K562 (cell line): ENCODE measurements around the gene HMGA1. TPM values are rescaled to one million over a fixed set of nuclear protein-coding genes. Genes with fewer than 3 reads are reported as not detected.

Source experiments
- BCL6 ChIP-seq: fragments of 250-450 bp; sonication (Bioruptor Pico); IDR thresholded peaks from 2 replicates; pipeline ENCODE4 v1.4.0; 2020
- CREBBP ChIP-seq: IDR thresholded peaks from one replicate; pipeline ENCODE4 v1.6.1; 2012; ENCODE audit warnings: low read depth, mild to moderate bottlenecking, control low read depth, inconsistent platforms, low read length
- DACH1 ChIP-seq: fragments of 450-650 bp; IDR thresholded peaks from 2 replicates; pipeline ENCODE4 v1.6.1; 2018; ENCODE audit not compliant: partially characterized antibody
- ESRRA ChIP-seq: fragments of 450-650 bp; IDR thresholded peaks from 2 replicates; pipeline ENCODE4 v1.6.1; 2014; ENCODE audit warnings: low read depth, mild to moderate bottlenecking, moderate library complexity, borderline replicate concordance
- ETV5 ChIP-seq: sonication (generic); formaldehyde crosslinking; IDR thresholded peaks from 2 replicates; pipeline ENCODE4 v1.4.0; 2020; ENCODE audit warnings: low read depth, mild to moderate bottlenecking, missing genetic modification reagents
- FOXM1 ChIP-seq, 2 experiments: fragments of 450-650 bp in 1 of 2; sonication (generic) in 1 of 2; formaldehyde crosslinking in 1 of 2; IDR thresholded peaks; 2 replicates each; pipeline versions ENCODE4 v1.6.1 to v1.9.0; 2017 to 2022; ENCODE audit warnings: low read depth in 2 of 2, mild to moderate bottlenecking in 2 of 2, missing genetic modification reagents in 1 of 2, moderate library complexity in 1 of 2
- HCFC1 ChIP-seq: IDR thresholded peaks from 2 replicates; pipeline ENCODE4 v1.6.1; 2012; ENCODE audit warnings: low read depth, low read length, improper control_type of control experiment
- HDAC2 ChIP-seq: fragments of 450-650 bp; IDR thresholded peaks from 2 replicates; pipeline ENCODE4 v1.6.1; 2016; ENCODE audit warnings: mild to moderate bottlenecking
- HDGF ChIP-seq: fragments of 450-650 bp; IDR thresholded peaks from 2 replicates; pipeline ENCODE4 v1.6.1; 2016
- HLTF ChIP-seq: fragments of 450-650 bp; IDR thresholded peaks from 2 replicates; pipeline ENCODE4 v1.6.1; 2016
- HMGN3 ChIP-seq: IDR thresholded peaks from 2 replicates; pipeline ENCODE4 v1.6.1; 2011; ENCODE audit warnings: borderline replicate concordance, low read depth, mild to moderate bottlenecking, mixed read lengths, low read length; ENCODE audit not compliant: insufficient read length; ENCODE audit errors: extremely low read depth
- KDM2B ChIP-seq: fragments of 250-450 bp; sonication (Bioruptor Pico); IDR thresholded peaks from 2 replicates; pipeline ENCODE4 v1.8.0; 2021; ENCODE audit warnings: mild to moderate bottlenecking, moderate library complexity
- MCM5 ChIP-seq: fragments of 450-650 bp; IDR thresholded peaks from 2 replicates; pipeline ENCODE4 v1.6.1; 2016; ENCODE audit warnings: low read depth
- MIER1 ChIP-seq: fragments of 450-650 bp; IDR thresholded peaks from 2 replicates; pipeline ENCODE4 v1.6.1; 2016; ENCODE audit warnings: antibody characterized with exemption, mild to moderate bottlenecking, low read depth
- MLX ChIP-seq, 2 experiments: fragments of 450-650 bp in 1 of 2; sonication (generic) in 1 of 2; formaldehyde crosslinking; conservative IDR thresholded peaks; 2 replicates each; pipeline versions ENCODE4 v1.4.0 to v1.8.1; 2020 to 2022; ENCODE audit warnings: mild to moderate bottlenecking in 1 of 2, missing genetic modification reagents in 1 of 2
- PHB2 ChIP-seq: fragments of 450-650 bp; IDR thresholded peaks from 2 replicates; pipeline ENCODE4 v1.6.1; 2017; ENCODE audit warnings: low read depth
- POLR2AphosphoS5 ChIP-seq: IDR thresholded peaks from 2 replicates; pipeline ENCODE4 v1.6.1; 2011; ENCODE audit warnings: mild to moderate bottlenecking, low read depth, low read length, moderate library complexity; ENCODE audit not compliant: control insufficient read depth, insufficient read depth
- RCOR1 ChIP-seq, 2 experiments: IDR thresholded peaks; 2 replicates each; pipeline ENCODE4 v1.6.1; 2012; ENCODE audit warnings: low read depth in 2 of 2, low read length in 2 of 2, borderline replicate concordance in 1 of 2, improper control_type of control experiment in 1 of 2
- SAP30 ChIP-seq: fragments of 200-600 bp; sonication (generic); IDR thresholded peaks from 2 replicates; pipeline ENCODE4 v1.6.1; 2012; ENCODE audit warnings: borderline replicate concordance, low read depth, mild to moderate bottlenecking, moderate library complexity, low read length, control low read depth, inconsistent platforms; ENCODE audit not compliant: insufficient read depth, poor library complexity, severe bottlenecking
- THRB ChIP-seq: fragments of 450-650 bp; formaldehyde crosslinking; conservative IDR thresholded peaks from 2 replicates; pipeline ENCODE4 v1.4.0; 2022; ENCODE audit warnings: mild to moderate bottlenecking, missing genetic modification characterization
- WHSC1 ChIP-seq: IDR thresholded peaks from one replicate; pipeline ENCODE4 v1.6.1; 2012; ENCODE audit warnings: low read length, control low read depth, inconsistent platforms
- ZBTB1 ChIP-seq: sonication (generic); formaldehyde crosslinking; IDR thresholded peaks from 2 replicates; pipeline ENCODE4 v1.8.1; 2023; ENCODE audit warnings: missing genetic modification reagents, low read depth, mild to moderate bottlenecking, borderline replicate concordance
- ZNF77 ChIP-seq: fragments of 250-450 bp; sonication (Bioruptor Pico); IDR thresholded peaks from 2 replicates; pipeline ENCODE4 v1.5.0; 2020
- polyA plus RNA-seq, 8 experiments: library from polyadenylated mRNA; depleted of rRNA in 4 of 8; stranded (reverse) in 5 of 8; unstranded in 3 of 8; fragments of >200 nt; fragmentation: Nextera tagmentation in 2 of 8; fragmentation: Illumina TruSeq in 1 of 8; extraction: Ambion mirVana in 2 of 8; extraction: Trizol in 1 of 8; gene quantifications; 2 replicates each; pipeline versions ENCODE4 v1.2.1 to v1.2.3, GENCODE V29; 2011 to 2014; ENCODE audit warnings: inconsistent platforms in 1 of 8, missing spikeins in 1 of 8
- total RNA-seq, 7 experiments: library from RNA; depleted of rRNA in 6 of 7; stranded (reverse); fragments of >200 nt in 6 of 7; fragmentation: Illumina TruSeq in 2 of 7; extraction: Trizol in 2 of 7; gene quantifications; 2 replicates each; pipeline versions ENCODE4 v1.2.1 to v1.2.3, GENCODE V29; 2011 to 2021; ENCODE audit warnings: low replicate concordance in 1 of 7
- TF ChIP-seq, protein P1 (sequence below): fragments of 450-650 bp; formaldehyde crosslinking; IDR thresholded peaks from 2 replicates; pipeline ENCODE4 v1.4.0; 2020; ENCODE audit warnings: mild to moderate bottlenecking, moderate library complexity
- TF ChIP-seq, protein P2 (sequence below): fragments of 250-450 bp; sonication (Bioruptor Pico); IDR thresholded peaks from 2 replicates; pipeline ENCODE4 v1.5.0; 2021

Gene HMGA1
- total and polyA plus RNA-seq, 9 of the 15 experiments (the other 6 are each of a cell fraction or from before 2014, with no cell fraction given): 27.8 to 1,947 (median 594) TPM

DNA sequence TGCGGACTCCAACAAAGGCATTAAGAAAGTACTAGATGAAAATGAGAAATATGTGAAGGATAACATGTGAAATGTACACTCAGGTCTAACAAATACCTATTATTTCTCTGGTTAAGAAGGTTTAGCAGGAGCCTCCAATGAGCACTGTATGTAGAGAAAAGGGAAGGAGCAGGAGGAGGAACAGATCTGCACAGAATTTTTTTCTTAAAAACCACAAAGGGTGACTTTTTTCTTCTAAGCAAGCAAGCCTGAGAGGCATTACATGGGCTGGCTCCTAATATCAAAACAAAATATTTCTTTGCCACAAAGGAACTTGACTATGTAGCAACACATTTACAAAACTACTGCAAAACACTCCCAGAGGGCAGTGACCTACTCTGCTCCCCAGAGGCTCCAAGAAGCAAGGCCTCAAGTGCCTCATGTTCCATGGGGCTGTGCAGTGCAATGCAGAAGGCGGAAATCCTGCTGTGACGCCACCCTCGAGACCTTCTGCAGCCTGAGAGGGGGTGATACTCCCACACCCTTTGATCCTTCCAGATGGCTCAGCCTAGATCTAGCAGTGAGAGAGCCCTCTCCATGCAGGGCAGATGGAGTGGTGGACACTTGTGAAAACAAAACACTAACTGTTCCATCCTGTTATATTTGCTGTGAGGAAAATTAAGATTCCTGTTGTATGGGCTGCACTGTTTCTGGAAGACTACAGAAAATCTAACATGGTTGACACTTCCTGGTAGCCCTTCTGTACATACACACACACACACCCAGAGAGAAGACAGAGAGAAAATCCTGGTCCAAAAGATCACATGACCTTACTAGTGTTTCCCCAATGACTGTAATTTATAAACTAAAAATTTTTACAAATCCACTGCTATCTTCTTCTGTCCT is 48.1 kb downstream of the HMGA1 start (continued):
- TF ChIP-seq HCFC1 (no peak), HDGF (no peak), ZBTB1 (no peak), BCL6 (no peak), MCM5 (no peak), PHB2 (no peak; the same call in 1 of the 2 replicates), ESRRA (no peak), THRB (CRISPR knock-in tag) (no peak), KDM2B (no peak), CREBBP (no peak), WHSC1 (no peak), SAP30 (no peak), RCOR1 (IDR thresholded peaks at IDR 0.05; ENCODE audit: borderline replicate concordance in 1 of 2, low read depth in 2 of 2, low read length in 2 of 2) (peak in 1 of 2 experiments; percentile 47; a peak in 1 of 4 replicates), ZNF77 (no peak), FOXM1 (IDR thresholded peaks at IDR 0.05; ENCODE audit: low read depth) (no peak), FOXM1 (CRISPR knock-in tag; IDR thresholded peaks at IDR 0.05; ENCODE audit: low read depth) (no peak), POLR2AphosphoS5 (peak; percentile 91), HLTF (no peak; the same call in 1 of the 2 replicates), HDAC2 (0 out of 2 replicates have a peak, but pooled peaks have one; percentile 46), MLX (CRISPR knock-in tag; conservative IDR thresholded peaks at IDR 0.05) (no peak), DACH1 (no peak), HMGN3 (no peak), ETV5 (no peak), MIER1 (no peak)
- TF ChIP-seq, protein P1, sequence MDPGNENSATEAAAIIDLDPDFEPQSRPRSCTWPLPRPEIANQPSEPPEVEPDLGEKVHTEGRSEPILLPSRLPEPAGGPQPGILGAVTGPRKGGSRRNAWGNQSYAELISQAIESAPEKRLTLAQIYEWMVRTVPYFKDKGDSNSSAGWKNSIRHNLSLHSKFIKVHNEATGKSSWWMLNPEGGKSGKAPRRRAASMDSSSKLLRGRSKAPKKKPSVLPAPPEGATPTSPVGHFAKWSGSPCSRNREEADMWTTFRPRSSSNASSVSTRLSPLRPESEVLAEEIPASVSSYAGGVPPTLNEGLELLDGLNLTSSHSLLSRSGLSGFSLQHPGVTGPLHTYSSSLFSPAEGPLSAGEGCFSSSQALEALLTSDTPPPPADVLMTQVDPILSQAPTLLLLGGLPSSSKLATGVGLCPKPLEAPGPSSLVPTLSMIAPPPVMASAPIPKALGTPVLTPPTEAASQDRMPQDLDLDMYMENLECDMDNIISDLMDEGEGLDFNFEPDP (CRISPR knock-in tag): no peak
- TF ChIP-seq, protein P2, sequence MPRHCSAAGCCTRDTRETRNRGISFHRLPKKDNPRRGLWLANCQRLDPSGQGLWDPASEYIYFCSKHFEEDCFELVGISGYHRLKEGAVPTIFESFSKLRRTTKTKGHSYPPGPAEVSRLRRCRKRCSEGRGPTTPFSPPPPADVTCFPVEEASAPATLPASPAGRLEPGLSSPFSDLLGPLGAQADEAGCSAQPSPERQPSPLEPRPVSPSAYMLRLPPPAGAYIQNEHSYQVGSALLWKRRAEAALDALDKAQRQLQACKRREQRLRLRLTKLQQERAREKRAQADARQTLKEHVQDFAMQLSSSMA: 0 out of 2 replicates have a peak, but pooled peaks have one; percentile 40
